H1 (cell line): ENCODE data around the gene NHSL2. TPM values are rescaled to one million over a fixed set of nuclear protein-coding genes. Genes with fewer than 3 reads are reported as not detected.

Experiments used
- CTCF ChIA-PET: fragments of 300-600 bp; sonication (Branson Sonifier 250); formaldehyde crosslinking; loops from one replicate; lab custom pipeline; 2021; ENCODE audit not compliant: partially characterized antibody; lab: Charles Lee
- POLR2A ChIA-PET: fragments of 300-600 bp; sonication (Branson Sonifier 250); formaldehyde crosslinking; loops from one replicate; lab custom pipeline; 2021; ENCODE audit warnings: inconsistent platforms; ENCODE audit not compliant: partially characterized antibody; lab: Charles Lee
- DNase-seq, 2 experiments: peaks; one replicate each; pipeline versions ENCODE4 v3.0.0 to v3.0.0-alpha.2; 2010 to 2022; ENCODE audit warnings: low spot score in 2 of 2, low read depth in 1 of 2, mixed read lengths in 1 of 2
- FAIRE-seq: peaks from 2 replicates; lab custom pipeline; 2011; peaks lifted over from hg19 to GRCh38; lab: Jason Lieb, UNC
- H2AFZ ChIP-seq: 2 replicates; pipeline ENCODE4 v1.8.1; 2012; ENCODE audit warnings: low read length, inconsistent platforms
- H2AK5ac ChIP-seq: 2 replicates; pipeline ENCODE4 v1.6.1; 2013; ENCODE audit warnings: low read depth, low read length
- H2BK120ac ChIP-seq: replicated peaks from 2 replicates; pipeline ENCODE3; 2013; ENCODE audit warnings: low read depth, low read length, inconsistent platforms
- H2BK12ac ChIP-seq: 2 replicates; pipeline ENCODE4 v1.6.1; 2013; ENCODE audit warnings: low read depth, low read length
- H2BK15ac ChIP-seq: 2 replicates; pipeline ENCODE4 v1.6.1; 2013; ENCODE audit warnings: low read length
- H2BK20ac ChIP-seq: 2 replicates; pipeline ENCODE4 v1.6.1; 2013; ENCODE audit warnings: low read length
- H2BK5ac ChIP-seq: 2 replicates; pipeline ENCODE4 v1.6.1; 2013; ENCODE audit warnings: low read depth, low read length
- H3K14ac ChIP-seq: 2 replicates; pipeline ENCODE4 v1.6.1; 2013; ENCODE audit warnings: inconsistent platforms; ENCODE audit not compliant: insufficient read length
- H3K18ac ChIP-seq: 2 replicates; pipeline ENCODE4 v1.6.1; 2013; ENCODE audit warnings: low read length; ENCODE audit errors: extremely low read depth
- H3K23ac ChIP-seq: 2 replicates; pipeline ENCODE4 v1.6.1; 2013; ENCODE audit warnings: inconsistent platforms; ENCODE audit not compliant: insufficient read length
- H3K23me2 ChIP-seq: 2 replicates; pipeline ENCODE4 v1.6.1; 2013; ENCODE audit warnings: low read depth, low read length
- H3K27ac ChIP-seq: 2 replicates; pipeline ENCODE4 v1.6.1; 2011; ENCODE audit warnings: low read depth, low read length, inconsistent platforms
- H3K27me3 ChIP-seq, 4 experiments: replicated peaks in 1 of 4; 1 replicate in 1 of 4; 2 replicates in 3 of 4; pipeline versions ENCODE4 v1.6.1 to v1.8.1; 2011 to 2013; ENCODE audit warnings: low read length in 3 of 4, mild to moderate bottlenecking in 3 of 4, inconsistent platforms in 2 of 4, mixed read lengths in 2 of 4, moderate library complexity in 1 of 4; ENCODE audit not compliant: control insufficient read depth in 3 of 4, insufficient read depth in 3 of 4; ENCODE audit errors: extremely low read depth in 1 of 4
- H3K36me3 ChIP-seq, 4 experiments: 2 replicates each; pipeline versions ENCODE4 v1.6.1 to v1.8.1; 2011 to 2013; ENCODE audit warnings: mild to moderate bottlenecking in 4 of 4, low read length in 3 of 4, moderate library complexity in 2 of 4, control low read depth in 1 of 4, inconsistent platforms in 1 of 4; ENCODE audit not compliant: insufficient read depth in 4 of 4, control insufficient read depth in 2 of 4
- H3K4ac ChIP-seq: replicated peaks from 2 replicates; pipeline ENCODE3; 2013; ENCODE audit warnings: low read length, low read depth, mixed read lengths, inconsistent platforms; ENCODE audit not compliant: insufficient read length
- H3K4me1 ChIP-seq, 4 experiments: replicated peaks in 1 of 4; 1 replicate in 1 of 4; 2 replicates in 3 of 4; pipeline versions ENCODE4 v1.6.1 to v1.8.1; 2011 to 2013; ENCODE audit warnings: low read length in 3 of 4, inconsistent platforms in 2 of 4, mixed read lengths in 1 of 4; ENCODE audit not compliant: insufficient read depth in 4 of 4, control insufficient read depth in 3 of 4
- H3K4me2 ChIP-seq, 2 experiments: 2 replicates each; pipeline versions ENCODE4 v1.6.1 to v1.8.1; 2011 to 2013; ENCODE audit warnings: low read depth in 2 of 2, low read length in 2 of 2, control low read depth in 1 of 2, inconsistent platforms in 1 of 2, mild to moderate bottlenecking in 1 of 2; ENCODE audit not compliant: insufficient read depth in 1 of 2
- H3K4me3 ChIP-seq, 4 experiments: fragments of 200-600, 300-600 bp in 1 of 4; sonication (generic), shearing (Covaris generic), sonication (Bioruptor Twin) in 1 of 4; 2 replicates each; pipeline versions ENCODE4 v1.5.1 to v1.8.1; 2011 to 2016; ENCODE audit warnings: low read length in 4 of 4, low read depth in 3 of 4, control low read depth in 2 of 4, inconsistent platforms in 2 of 4, mild to moderate bottlenecking in 2 of 4, mixed read lengths in 1 of 4, moderate library complexity in 1 of 4; ENCODE audit not compliant: insufficient read depth in 2 of 4; ENCODE audit errors: extremely low read depth in 1 of 4
- H3K56ac ChIP-seq: replicated peaks from 2 replicates; pipeline ENCODE3; 2013; ENCODE audit warnings: low read depth, mild to moderate bottlenecking, mixed read lengths, low read length, inconsistent platforms; ENCODE audit not compliant: insufficient read length
- H3K79me1 ChIP-seq: 2 replicates; pipeline ENCODE4 v1.6.1; 2013; ENCODE audit warnings: low read depth, low read length, control low read depth
- H3K79me2 ChIP-seq, 2 experiments: 2 replicates each; pipeline versions ENCODE4 v1.6.1 to v1.8.1; 2012 to 2013; ENCODE audit warnings: low read length in 2 of 2, mild to moderate bottlenecking in 2 of 2, inconsistent platforms in 1 of 2; ENCODE audit not compliant: insufficient read depth in 2 of 2, control insufficient read depth in 1 of 2
- H3K9ac ChIP-seq, 4 experiments: replicated peaks in 1 of 4; 1 replicate in 1 of 4; 2 replicates in 3 of 4; pipeline versions ENCODE4 v1.6.1 to v1.8.1; 2011 to 2013; ENCODE audit warnings: low read depth in 3 of 4, low read length in 3 of 4, control low read depth in 2 of 4, mild to moderate bottlenecking in 2 of 4, moderate library complexity in 2 of 4, inconsistent platforms in 1 of 4; ENCODE audit errors: extremely low read depth in 1 of 4
- H3K9me3 ChIP-seq, 2 experiments: 2 replicates each; pipeline versions ENCODE4 v1.6.1 to v1.8.1; 2012 to 2013; ENCODE audit warnings: mild to moderate bottlenecking in 2 of 2, moderate library complexity in 2 of 2, control low read depth in 1 of 2, inconsistent platforms in 1 of 2, low read depth in 1 of 2, low read length in 1 of 2, mixed read lengths in 1 of 2; ENCODE audit not compliant: insufficient read depth in 2 of 2
- H4K20me1 ChIP-seq, 2 experiments: replicated peaks in 1 of 2; 2 replicates each; pipeline versions ENCODE3 to v1.8.1; 2011 to 2013; ENCODE audit warnings: inconsistent platforms in 2 of 2, low read length in 2 of 2, mild to moderate bottlenecking in 1 of 2; ENCODE audit not compliant: insufficient read depth in 2 of 2, control insufficient read depth in 1 of 2
- H4K5ac ChIP-seq: 2 replicates; pipeline ENCODE4 v1.6.1; 2013; ENCODE audit warnings: low read length, low read depth, mixed read lengths, inconsistent platforms; ENCODE audit not compliant: insufficient read length
- H4K8ac ChIP-seq: 2 replicates; pipeline ENCODE4 v1.8.0; 2013; ENCODE audit warnings: mild to moderate bottlenecking, moderate library complexity, low read length, inconsistent platforms; ENCODE audit not compliant: insufficient read depth; ENCODE audit errors: extremely low read depth
- H4K91ac ChIP-seq: replicated peaks from 2 replicates; pipeline ENCODE3; 2013; ENCODE audit warnings: low read length, mixed read lengths, inconsistent platforms; ENCODE audit not compliant: insufficient read length
- ASH2L ChIP-seq: fragments of 200-600, 300-600 bp; sonication (generic); IDR thresholded peaks from one replicate; pipeline ENCODE4 v1.7.1; 2017; ENCODE audit warnings: low read length
- BCL11A ChIP-seq, 2 experiments: IDR thresholded peaks; one replicate each; pipeline ENCODE4 v1.6.1; 2011; ENCODE audit warnings: low read depth in 2 of 2, low read length in 2 of 2, mild to moderate bottlenecking in 2 of 2
- CTCF ChIP-seq, 3 experiments: IDR thresholded peaks; 1 replicate in 2 of 3; 2 replicates in 1 of 3; pipeline versions ENCODE4 v1.5.1 to v1.6.1; 2011; ENCODE audit warnings: low read length in 3 of 3, mild to moderate bottlenecking in 3 of 3, inconsistent platforms in 2 of 3, low read depth in 1 of 3, moderate library complexity in 1 of 3; ENCODE audit not compliant: insufficient read depth in 1 of 3; ENCODE audit errors: control extremely low read depth in 1 of 3
- GTF2F1 ChIP-seq: IDR thresholded peaks from 2 replicates; pipeline ENCODE4 v1.6.1; 2012; ENCODE audit warnings: low read depth, low read length, improper control_type of control experiment, borderline replicate concordance
- KDM4A ChIP-seq: IDR thresholded peaks from one replicate; pipeline ENCODE4 v1.7.1; 2012; ENCODE audit warnings: low read depth, mild to moderate bottlenecking, moderate library complexity, low read length, inconsistent platforms; ENCODE audit not compliant: severe bottlenecking
- POLR2AphosphoS5 ChIP-seq: IDR thresholded peaks from 2 replicates; pipeline ENCODE4 v1.6.1; 2011; ENCODE audit warnings: low read depth, low read length
- RAD21 ChIP-seq, 2 experiments: IDR thresholded peaks in 1 of 2; conservative IDR thresholded peaks in 1 of 2; 2 replicates each; pipeline ENCODE4 v1.6.1; 2011; ENCODE audit warnings: low read depth in 2 of 2, low read length in 2 of 2, improper control_type of control experiment in 1 of 2, inconsistent platforms in 1 of 2, mild to moderate bottlenecking in 1 of 2, moderate library complexity in 1 of 2
- RBBP5 ChIP-seq: IDR thresholded peaks from 2 replicates; pipeline ENCODE4 v1.7.1; 2012; ENCODE audit warnings: low read depth, mild to moderate bottlenecking, inconsistent platforms, low read length, moderate library complexity, borderline replicate concordance
- RXRA ChIP-seq: IDR thresholded peaks from 2 replicates; pipeline ENCODE4 v1.6.1; 2011; ENCODE audit warnings: low read depth, mild to moderate bottlenecking, low read length, moderate library complexity; ENCODE audit not compliant: insufficient read depth
- SP4 ChIP-seq: IDR thresholded peaks from 2 replicates; pipeline ENCODE4 v1.6.1; 2012; ENCODE audit warnings: low read length, inconsistent platforms
- TAF7 ChIP-seq: optimal IDR thresholded peaks from 2 replicates; pipeline ENCODE3; 2011; ENCODE audit warnings: low read depth, mild to moderate bottlenecking, inconsistent platforms, low read length, moderate library complexity, borderline replicate concordance
- YY1 ChIP-seq: IDR thresholded peaks from 2 replicates; pipeline ENCODE4 v1.6.1; 2011; ENCODE audit warnings: low read depth, mild to moderate bottlenecking, low read length
- WGBS, 2 experiments: shearing (Covaris generic) in 1 of 2; methylation state at CpG; one replicate each; pipeline versions ENCODE4 v1.1.6 to v1.1.7; 2013 to 2015; ENCODE audit warnings: low lambda C conversion rate in 2 of 2, mixed read lengths in 2 of 2, inconsistent platforms in 1 of 2, low coverage in 1 of 2, missing lambda C conversion rate in 1 of 2; ENCODE audit not compliant: insufficient replicate concordance in 2 of 2, insufficient coverage in 1 of 2, insufficient read length in 1 of 2; ENCODE audit errors: extremely low coverage in 1 of 2, missing lambda C conversion rate in 1 of 2; 5-methylcytosine and 5-hydroxymethylcytosine counted together
- polyA plus RNA-seq, 7 experiments: library from polyadenylated mRNA; depleted of rRNA in 3 of 7; stranded (reverse) in 5 of 7; unstranded in 2 of 7; fragments of >200 nt in 5 of 7; fragments of 200-250 nt in 2 of 7; gene quantifications; 1 replicate in 5 of 7; 2 replicates in 1 of 7; 4 replicates in 1 of 7; pipeline versions ENCODE4 v1.2.1 to v1.2.3, GENCODE V29; 2011 to 2013; ENCODE audit warnings: missing spikeins in 2 of 7, mixed read lengths in 2 of 7
- total RNA-seq: library from RNA; stranded (reverse); fragmentation: NEBNext Ultra II Directional; extraction: Animal tissue kit (Norgen Biotek cat#: 25700); gene quantifications from 2 replicates; pipeline ENCODE4 v1.2.1, GENCODE V29; 2021

The NHSL2 gene
- total and polyA plus RNA-seq, 2 of the 8 experiments (the other 6 are each of a cell fraction or from before 2014, with no cell fraction given) = 3.7 to 7.2 TPM

GRCh38 chrX:72080150-72080549, 169.5 kb downstream of the NHSL2 start:
- H3K9me3 ChIP-seq = no peaks in the 10 kb centered on the region
- H3K27me3 ChIP-seq = no peaks in the 10 kb centered on the region
- no peak overlapping the region for H4K8ac ChIP-seq
- no peaks in the 10 kb centered on the region for H3K4me1 ChIP-seq
- no peak overlapping the region for H2AFZ ChIP-seq
- WGBS, 2 experiments = 86% methylated on average over 7 of the region's 7 CpGs; no CpG with 5 or more reads in 1 of the 2 experiments
- H3K14ac ChIP-seq = no peak overlapping the region
- H4K5ac ChIP-seq = no peak overlapping the region
- H3K23ac ChIP-seq = no peak overlapping the region
- H3K23me2 ChIP-seq = no peaks in the 10 kb centered on the region
- no peak overlapping the region for H3K4me2 ChIP-seq
- H2BK5ac ChIP-seq = no peak overlapping the region
- H2BK15ac ChIP-seq = no peak overlapping the region
- H3K27ac ChIP-seq = no peak overlapping the region
- H2BK120ac ChIP-seq = no peak overlapping the region
- H3K36me3 ChIP-seq = no peaks in the 10 kb centered on the region
- no peak overlapping the region for H2AK5ac ChIP-seq
- ChIA-PET CTCF (no interaction called here), POLR2A (interaction anchor here (0.6 kb wide), 1 partner anchor 11 kb away, joined by 3 read pairs; no protein-coding TSS in a partner anchor)
- H2BK12ac ChIP-seq = no peak overlapping the region
- FAIRE-seq = no peak
- no peak for DNase-seq
- no peaks in the 10 kb centered on the region for H4K20me1 ChIP-seq
- no peak overlapping the region for H4K91ac ChIP-seq
- no peak overlapping the region for H2BK20ac ChIP-seq
- no peak overlapping the region for H3K56ac ChIP-seq
- no peak overlapping the region for H3K9ac ChIP-seq
- no peaks in the 10 kb centered on the region for H3K79me1 ChIP-seq
- H3K4me3 ChIP-seq = no peak overlapping the region
- no peak overlapping the region for H3K4ac ChIP-seq
- no peaks in the 10 kb centered on the region for H3K79me2 ChIP-seq
- H3K18ac ChIP-seq = no peak overlapping the region
- no peak for TF ChIP-seq SP4
- no peak for TF ChIP-seq RBBP5
- no peak for TF ChIP-seq ASH2L
- TF ChIP-seq BCL11A (IDR thresholded peaks at IDR 0.05; ENCODE audit: low read depth in 2 of 2, low read length in 2 of 2) = no peak
- TF ChIP-seq GTF2F1 = no peak
- no peak for TF ChIP-seq CTCF (IDR thresholded peaks at IDR 0.05; ENCODE audit: control extremely low read depth in 1 of 3, insufficient read depth in 1 of 3, low read depth in 1 of 3, low read length in 3 of 3)
- TF ChIP-seq RAD21 (IDR thresholded peaks at IDR 0.05 in 1 of 2, conservative IDR thresholded peaks at IDR 0.05 in 1 of 2; ENCODE audit: low read depth in 2 of 2, low read length in 2 of 2) = no peak
- TF ChIP-seq TAF7 = no peak
- no peak for TF ChIP-seq YY1
- no peak for TF ChIP-seq KDM4A
- no peak for TF ChIP-seq RXRA
- no peak for TF ChIP-seq POLR2AphosphoS5
